Fibroblast of villous mesenchyme (primary cell): ENCODE measurements around the gene COL27A1. TPM values are rescaled to one million over a fixed set of nuclear protein-coding genes. Genes with fewer than 3 reads are reported as not detected.

Source experiments
- DNase-seq: peaks from one replicate; pipeline ENCODE4 v3.0.0-alpha.2; 2010; ENCODE audit warnings: low read depth
- H3K4me3 ChIP-seq: 2 replicates; pipeline ENCODE4 v1.5.1; 2011; ENCODE audit warnings: low read depth, mild to moderate bottlenecking, low read length
- total RNA-seq: library from RNA; depleted of rRNA; stranded (reverse); fragments of >200 nt; gene quantifications from 2 replicates; pipeline ENCODE4 v1.2.3, GENCODE V29; 2012
- TF ChIP-seq, protein P1 (sequence below): IDR thresholded peaks from 2 replicates; pipeline ENCODE4 v1.5.1; 2012; ENCODE audit warnings: low read depth, mild to moderate bottlenecking, low read length; ENCODE audit not compliant: insufficient read depth

COL27A1 gene
- total RNA-seq, 1 donor = 23.3 TPM

DNA sequence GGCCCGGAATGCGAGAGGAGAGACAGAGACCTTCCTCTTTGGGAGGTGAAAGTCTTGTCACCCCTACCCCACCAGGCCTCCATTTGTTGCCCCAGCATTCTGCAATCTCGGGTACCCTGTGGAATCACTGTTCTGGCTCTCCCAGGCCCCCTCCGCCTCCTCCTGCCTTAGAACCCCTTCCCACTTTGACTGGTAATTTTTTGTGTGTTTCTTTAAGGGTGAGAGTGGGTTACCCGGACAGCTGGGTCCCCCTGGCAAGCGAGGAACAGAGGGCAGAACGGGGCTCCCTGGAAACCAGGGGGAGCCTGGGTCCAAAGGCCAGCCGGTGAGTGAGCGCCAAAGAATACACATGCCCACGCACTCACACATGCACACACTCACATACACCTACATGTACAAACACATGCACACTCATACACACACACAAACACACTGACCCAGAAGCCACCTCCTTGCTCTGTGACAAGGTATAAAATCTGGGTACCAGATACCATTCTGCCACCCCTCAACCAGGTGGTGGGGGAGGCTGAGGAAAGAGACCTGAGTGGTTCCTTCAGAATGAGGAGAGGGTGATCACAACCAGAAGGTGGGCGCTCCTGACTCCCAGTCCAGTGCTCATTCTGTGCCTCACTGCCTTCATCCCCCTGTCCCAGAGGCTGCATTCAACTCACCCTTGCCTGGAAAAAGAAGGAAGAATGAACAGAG is 136.7 kb downstream of the COL27A1 start:
- H3K4me3 ChIP-seq = no peak overlapping the region
- TF ChIP-seq, protein P1, sequence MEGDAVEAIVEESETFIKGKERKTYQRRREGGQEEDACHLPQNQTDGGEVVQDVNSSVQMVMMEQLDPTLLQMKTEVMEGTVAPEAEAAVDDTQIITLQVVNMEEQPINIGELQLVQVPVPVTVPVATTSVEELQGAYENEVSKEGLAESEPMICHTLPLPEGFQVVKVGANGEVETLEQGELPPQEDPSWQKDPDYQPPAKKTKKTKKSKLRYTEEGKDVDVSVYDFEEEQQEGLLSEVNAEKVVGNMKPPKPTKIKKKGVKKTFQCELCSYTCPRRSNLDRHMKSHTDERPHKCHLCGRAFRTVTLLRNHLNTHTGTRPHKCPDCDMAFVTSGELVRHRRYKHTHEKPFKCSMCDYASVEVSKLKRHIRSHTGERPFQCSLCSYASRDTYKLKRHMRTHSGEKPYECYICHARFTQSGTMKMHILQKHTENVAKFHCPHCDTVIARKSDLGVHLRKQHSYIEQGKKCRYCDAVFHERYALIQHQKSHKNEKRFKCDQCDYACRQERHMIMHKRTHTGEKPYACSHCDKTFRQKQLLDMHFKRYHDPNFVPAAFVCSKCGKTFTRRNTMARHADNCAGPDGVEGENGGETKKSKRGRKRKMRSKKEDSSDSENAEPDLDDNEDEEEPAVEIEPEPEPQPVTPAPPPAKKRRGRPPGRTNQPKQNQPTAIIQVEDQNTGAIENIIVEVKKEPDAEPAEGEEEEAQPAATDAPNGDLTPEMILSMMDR = no peak
- no peak for DNase-seq

DNA sequence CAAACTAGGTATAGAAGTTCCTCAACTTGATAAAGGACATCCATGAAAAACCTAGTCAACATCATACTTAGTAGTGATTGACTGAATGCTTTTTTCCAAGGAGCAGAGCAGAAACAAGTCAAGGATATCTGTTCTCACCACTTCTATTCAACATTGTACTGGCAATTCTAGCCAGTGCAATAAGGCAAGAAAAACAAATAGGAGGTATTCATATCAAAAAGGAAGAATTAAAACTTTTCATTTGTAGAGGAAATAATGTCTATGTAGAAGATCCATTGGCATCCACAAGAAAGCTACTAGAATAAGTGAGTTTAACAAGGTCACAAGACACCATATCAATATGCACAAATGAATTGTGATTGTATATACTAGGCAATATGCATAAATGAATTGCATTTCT is 139.3 kb downstream of the COL27A1 start:
- DNase-seq = no peak
- no peak overlapping the region for H3K4me3 ChIP-seq
- TF ChIP-seq, protein P1 = no peak

DNA sequence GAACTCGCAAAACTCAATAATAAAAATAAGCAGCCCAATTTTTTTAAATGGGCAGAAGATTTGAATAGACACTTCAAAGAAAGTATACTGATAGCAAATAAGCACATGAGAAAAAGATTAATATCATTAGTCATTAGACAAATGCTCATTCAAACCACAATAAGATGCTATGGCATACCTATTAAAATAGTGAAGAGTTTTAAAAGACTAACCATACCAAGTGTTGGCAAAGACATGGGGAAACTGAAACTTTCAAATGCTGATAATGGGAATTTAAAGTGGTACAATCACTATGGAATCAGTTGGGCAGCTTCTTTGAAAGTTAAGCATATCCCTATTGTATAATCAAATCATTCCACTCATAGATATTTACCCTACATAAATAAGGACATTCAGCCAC is 141.0 kb downstream of the COL27A1 start:
- H3K4me3 ChIP-seq = no peak overlapping the region
- TF ChIP-seq, protein P1 = no peak
- DNase-seq = no peak

DNA sequence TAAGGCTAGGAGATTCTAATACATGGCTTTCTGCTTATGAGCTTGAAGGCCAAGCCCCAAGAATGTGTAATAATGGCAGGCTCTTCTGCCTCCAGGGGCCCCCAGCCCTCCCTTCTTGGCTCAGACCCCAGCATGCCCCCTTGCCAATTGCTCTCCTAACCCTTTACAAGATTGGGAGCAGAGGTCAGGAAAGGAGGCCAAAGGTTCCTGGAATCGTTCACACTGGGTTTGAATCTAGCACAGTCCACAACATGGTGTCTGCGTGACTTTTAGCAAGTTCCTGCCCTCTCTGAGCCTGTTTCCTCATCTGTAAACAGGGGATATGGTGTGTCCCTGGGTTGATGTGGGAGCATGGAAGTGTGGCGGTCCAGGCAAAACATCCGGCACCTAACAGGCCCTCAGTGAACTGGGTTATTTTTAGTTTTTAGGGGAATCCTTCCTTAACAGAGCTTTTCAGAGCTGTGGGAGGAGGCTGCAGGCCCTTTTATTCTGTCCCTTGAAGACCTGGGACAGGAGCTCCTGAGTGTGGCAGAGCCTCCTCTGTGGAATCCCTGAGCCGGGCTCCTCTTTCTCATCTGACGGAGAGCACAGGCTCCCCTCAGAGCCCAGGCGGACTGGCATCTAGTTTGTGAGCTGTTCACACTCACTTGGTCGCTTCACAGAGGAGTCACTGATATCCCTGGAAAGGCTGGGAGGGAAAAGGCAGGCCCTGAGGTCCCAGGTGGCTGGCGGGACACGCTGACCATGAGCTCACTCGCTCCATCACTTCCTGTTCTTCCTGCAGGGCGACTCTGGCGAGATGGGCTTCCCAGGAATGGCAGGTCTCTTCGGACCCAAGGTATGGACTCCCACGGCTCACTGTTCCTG is 144.2 kb downstream of the COL27A1 start:
- H3K4me3 ChIP-seq = no peak overlapping the region
- DNase-seq = no peak
- TF ChIP-seq, protein P1 = no peak

DNA sequence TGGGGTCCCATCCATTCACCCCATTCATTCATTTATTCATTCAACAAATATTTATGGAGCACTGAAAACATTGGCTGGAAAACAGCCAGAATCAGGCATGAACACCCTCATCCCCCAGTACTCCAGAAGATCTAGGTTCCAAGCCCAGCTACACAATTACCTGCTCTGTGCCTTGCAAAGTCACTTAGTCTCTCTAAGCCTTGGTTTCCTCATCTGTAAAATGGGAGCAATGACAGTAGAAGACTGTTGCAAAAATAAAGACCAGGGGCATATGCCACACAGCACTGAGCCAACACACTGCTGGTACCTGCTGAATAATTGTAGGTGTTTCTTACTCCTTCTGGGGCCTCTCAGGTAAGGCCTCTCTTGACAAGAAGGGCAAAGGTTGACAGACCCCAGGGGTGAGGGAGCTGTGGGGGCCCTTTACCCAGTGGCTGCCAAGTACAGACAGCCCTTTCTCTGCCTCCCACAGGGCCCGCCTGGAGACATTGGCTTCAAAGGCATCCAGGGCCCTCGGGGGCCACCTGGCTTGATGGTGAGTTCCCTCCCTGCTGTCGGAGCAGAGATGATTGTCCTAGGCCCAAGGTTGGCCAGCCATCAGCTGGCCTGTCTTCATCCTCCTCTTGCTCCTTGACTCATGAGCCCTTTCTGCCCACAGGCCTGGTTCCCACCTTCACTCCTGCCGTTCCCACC is 145.0 kb downstream of the COL27A1 start:
- no peak overlapping the region for H3K4me3 ChIP-seq
- DNase-seq = no peak
- TF ChIP-seq, protein P1 = no peak

DNA sequence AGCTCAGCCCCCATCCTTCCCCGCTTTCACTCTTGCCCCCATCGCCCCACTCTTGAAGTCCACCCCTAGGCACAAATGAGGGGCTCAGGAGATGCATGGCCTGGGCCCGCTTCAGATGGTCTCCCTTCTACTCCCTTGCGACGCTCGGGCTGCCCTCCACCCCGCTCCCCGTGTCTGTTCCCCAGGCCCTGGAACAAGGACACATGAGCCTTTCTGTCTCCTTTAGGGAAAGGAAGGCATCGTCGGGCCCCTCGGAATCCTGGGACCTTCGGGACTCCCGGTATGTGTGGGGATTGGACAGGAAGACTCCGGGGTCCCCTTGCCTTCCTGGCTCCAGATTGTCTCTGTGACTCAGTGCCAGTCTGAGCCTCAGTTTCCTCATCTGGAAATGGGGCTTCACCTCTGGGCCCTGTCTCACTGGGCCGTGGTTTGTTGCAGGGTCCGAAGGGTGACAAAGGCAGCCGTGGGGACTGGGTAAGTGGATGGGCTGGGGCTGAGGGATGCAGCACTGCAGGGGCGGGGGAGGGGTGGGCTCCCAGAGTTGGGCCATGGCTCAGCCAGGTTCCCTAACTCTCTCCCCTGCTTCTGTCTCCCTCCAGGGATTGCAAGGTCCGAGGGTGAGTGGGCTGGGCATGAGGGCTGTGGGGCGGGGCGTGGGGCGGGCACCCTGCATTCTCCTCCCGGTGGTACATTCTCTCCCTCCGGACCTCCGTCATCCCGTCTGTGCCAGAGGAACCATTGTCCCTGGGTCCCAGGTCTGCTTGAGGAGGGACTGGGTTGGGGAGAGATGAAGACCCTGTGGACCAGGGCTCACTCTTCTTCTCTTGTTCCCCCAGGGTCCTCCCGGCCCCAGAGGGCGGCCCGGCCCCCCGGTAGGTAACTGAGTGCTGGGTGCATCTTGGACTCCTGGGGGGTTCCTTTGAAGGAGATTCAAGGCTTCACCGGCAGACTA is 145.8 kb downstream of the COL27A1 start:
- DNase-seq = no peak
- TF ChIP-seq, protein P1 = no peak
- no peak overlapping the region for H3K4me3 ChIP-seq
